MM.1S (cell line): ENCODE results near the gene CCM2L.

Experiments
- DNase-seq: peaks from one replicate; pipeline ENCODE4 v3.0.0-alpha.2; 2015
- H2AFZ ChIP-seq: fragments of 300-600 bp; sonication (generic); 2 replicates; pipeline ENCODE4 v1.6.0; 2016; ENCODE audit warnings: antibody characterized with exemption, low read length
- H3F3A ChIP-seq: fragments of 300-600 bp; sonication (generic); 2 replicates; pipeline ENCODE4 v1.6.1; 2016; ENCODE audit warnings: mild to moderate bottlenecking, antibody characterized with exemption, low read length, moderate library complexity, mixed read lengths; ENCODE audit not compliant: insufficient read depth
- H3K27ac ChIP-seq: fragments of 300-600 bp; sonication (generic); 2 replicates; pipeline ENCODE4 v1.5.1; 2016; ENCODE audit warnings: mild to moderate bottlenecking, low read length
- H3K27me3 ChIP-seq: fragments of 300-600 bp; sonication (generic); replicated peaks from 2 replicates; pipeline ENCODE4 v1.6.0; 2016; ENCODE audit warnings: low read length; ENCODE audit not compliant: insufficient read depth
- H3K36me3 ChIP-seq: fragments of 300-600 bp; sonication (generic); replicated peaks from 2 replicates; pipeline ENCODE4 v1.6.1; 2016; ENCODE audit warnings: mild to moderate bottlenecking, low read length, mixed read lengths; ENCODE audit not compliant: insufficient read depth
- H3K4me1 ChIP-seq: fragments of 300-600 bp; sonication (generic); 2 replicates; pipeline ENCODE4 v1.6.1; 2016; ENCODE audit warnings: low read length, mixed read lengths
- H3K4me2 ChIP-seq: fragments of 300-600 bp; sonication (generic); 2 replicates; pipeline ENCODE4 v1.6.0; 2016; ENCODE audit warnings: low read depth, low read length
- H3K4me3 ChIP-seq: fragments of 300-600 bp; sonication (generic); 2 replicates; pipeline ENCODE4 v1.5.1; 2016; ENCODE audit warnings: low read length, mixed read lengths
- H3K79me2 ChIP-seq: fragments of 300-600 bp; sonication (generic); 2 replicates; pipeline ENCODE4 v1.6.1; 2016; ENCODE audit warnings: mixed run types, low read length, mixed read lengths
- H3K9ac ChIP-seq: fragments of 300-600 bp; sonication (generic); 2 replicates; pipeline ENCODE4 v1.6.1; 2016; ENCODE audit warnings: low read length, mixed read lengths
- H3K9me2 ChIP-seq: fragments of 300-600 bp; sonication (generic); replicated peaks from 2 replicates; pipeline ENCODE4 v1.6.1; 2016; ENCODE audit warnings: mild to moderate bottlenecking, low read length, mixed read lengths; ENCODE audit not compliant: insufficient read depth
- H3K9me3 ChIP-seq: fragments of 300-600 bp; sonication (generic); replicated peaks from 2 replicates; pipeline ENCODE4 v1.6.1; 2016; ENCODE audit warnings: mild to moderate bottlenecking, low read length, mixed read lengths; ENCODE audit not compliant: insufficient read depth
- H4K20me1 ChIP-seq: fragments of 300-600 bp; sonication (generic); 2 replicates; pipeline ENCODE4 v1.6.1; 2016; ENCODE audit warnings: mild to moderate bottlenecking, low read length, moderate library complexity, mixed read lengths; ENCODE audit not compliant: insufficient read depth
- EZH2 ChIP-seq: fragments of 300-600 bp; sonication (generic); optimal IDR thresholded peaks from 2 replicates; pipeline ENCODE3; 2017; ENCODE audit warnings: low read depth, mild to moderate bottlenecking, antibody characterized with exemption, low read length, mixed read lengths
- EZH2phosphoT487 ChIP-seq: fragments of 300-600 bp; sonication (generic); IDR thresholded peaks from 2 replicates; pipeline ENCODE4 v1.6.1; 2018; ENCODE audit warnings: antibody characterized with exemption, low read length
- TF ChIP-seq, protein P1 (sequence below): fragments of 300-600 bp; sonication (generic); IDR thresholded peaks from 2 replicates; pipeline ENCODE4 v1.5.1; 2016; ENCODE audit warnings: antibody characterized with exemption, low read length, mixed read lengths

CCM2L gene

GRCh38 chr20:31966991-31967655 is 43.1 kb upstream of the CCM2L start:
- no peaks in the 10 kb centered on the region for H3F3A ChIP-seq
- no peaks in the 10 kb centered on the region for H3K79me2 ChIP-seq
- no peak overlapping the region for H3K4me2 ChIP-seq
- no peaks in the 10 kb centered on the region for H3K9me3 ChIP-seq
- H3K36me3 ChIP-seq = no peaks in the 10 kb centered on the region
- no peak overlapping the region for H3K4me3 ChIP-seq
- no peaks in the 10 kb centered on the region for H3K9me2 ChIP-seq
- H3K27ac ChIP-seq = no peak overlapping the region
- no peak for DNase-seq
- no peaks in the 10 kb centered on the region for H3K4me1 ChIP-seq
- no peaks in the 10 kb centered on the region for H4K20me1 ChIP-seq
- no peak overlapping the region for H2AFZ ChIP-seq
- TF ChIP-seq, protein P1, sequence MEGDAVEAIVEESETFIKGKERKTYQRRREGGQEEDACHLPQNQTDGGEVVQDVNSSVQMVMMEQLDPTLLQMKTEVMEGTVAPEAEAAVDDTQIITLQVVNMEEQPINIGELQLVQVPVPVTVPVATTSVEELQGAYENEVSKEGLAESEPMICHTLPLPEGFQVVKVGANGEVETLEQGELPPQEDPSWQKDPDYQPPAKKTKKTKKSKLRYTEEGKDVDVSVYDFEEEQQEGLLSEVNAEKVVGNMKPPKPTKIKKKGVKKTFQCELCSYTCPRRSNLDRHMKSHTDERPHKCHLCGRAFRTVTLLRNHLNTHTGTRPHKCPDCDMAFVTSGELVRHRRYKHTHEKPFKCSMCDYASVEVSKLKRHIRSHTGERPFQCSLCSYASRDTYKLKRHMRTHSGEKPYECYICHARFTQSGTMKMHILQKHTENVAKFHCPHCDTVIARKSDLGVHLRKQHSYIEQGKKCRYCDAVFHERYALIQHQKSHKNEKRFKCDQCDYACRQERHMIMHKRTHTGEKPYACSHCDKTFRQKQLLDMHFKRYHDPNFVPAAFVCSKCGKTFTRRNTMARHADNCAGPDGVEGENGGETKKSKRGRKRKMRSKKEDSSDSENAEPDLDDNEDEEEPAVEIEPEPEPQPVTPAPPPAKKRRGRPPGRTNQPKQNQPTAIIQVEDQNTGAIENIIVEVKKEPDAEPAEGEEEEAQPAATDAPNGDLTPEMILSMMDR = no peak
- TF ChIP-seq EZH2phosphoT487 = no peak
- TF ChIP-seq EZH2 = no peak
- no peak overlapping the region for H3K9ac ChIP-seq
- peaks cover 86% of the 10 kb centered on the region for H3K27me3 ChIP-seq

- no peaks in the 10 kb centered on the region for H3K9me3 ChIP-seq
- no peaks in the 10 kb centered on the region for H4K20me1 ChIP-seq
- H2AFZ ChIP-seq = no peak within 1 kb of the TSS
- no peak within 1 kb of the TSS for H3K9ac ChIP-seq
- no peak for DNase-seq
- no peaks in the 10 kb centered on the region for H3K36me3 ChIP-seq
- TF ChIP-seq EZH2 (no peak), EZH2phosphoT487 (no peak)
- TF ChIP-seq, protein P1 = no peak
- no peaks in the 10 kb centered on the region for H3K79me2 ChIP-seq
- H3K4me2 ChIP-seq = no peak within 1 kb of the TSS
- H3K9me2 ChIP-seq = no peaks in the 10 kb centered on the region
- H3K4me1 ChIP-seq = no peaks in the 10 kb centered on the region
- no peaks in the 10 kb centered on the region for H3F3A ChIP-seq
- no peak within 1 kb of the TSS for H3K27ac ChIP-seq
- peaks cover 86% of the 10 kb centered on the region for H3K27me3 ChIP-seq
- no peak within 1 kb of the TSS for H3K4me3 ChIP-seq
Observed at GRCh38 chr20:31967830-31968249, 42.4 kb upstream of the CCM2L start, which contains the start of gene XKR7. Gene XKR7 (plus strand): TSS chr20:31968151. CDS start chr20:31968176, 25 bp downstream.

DNA sequence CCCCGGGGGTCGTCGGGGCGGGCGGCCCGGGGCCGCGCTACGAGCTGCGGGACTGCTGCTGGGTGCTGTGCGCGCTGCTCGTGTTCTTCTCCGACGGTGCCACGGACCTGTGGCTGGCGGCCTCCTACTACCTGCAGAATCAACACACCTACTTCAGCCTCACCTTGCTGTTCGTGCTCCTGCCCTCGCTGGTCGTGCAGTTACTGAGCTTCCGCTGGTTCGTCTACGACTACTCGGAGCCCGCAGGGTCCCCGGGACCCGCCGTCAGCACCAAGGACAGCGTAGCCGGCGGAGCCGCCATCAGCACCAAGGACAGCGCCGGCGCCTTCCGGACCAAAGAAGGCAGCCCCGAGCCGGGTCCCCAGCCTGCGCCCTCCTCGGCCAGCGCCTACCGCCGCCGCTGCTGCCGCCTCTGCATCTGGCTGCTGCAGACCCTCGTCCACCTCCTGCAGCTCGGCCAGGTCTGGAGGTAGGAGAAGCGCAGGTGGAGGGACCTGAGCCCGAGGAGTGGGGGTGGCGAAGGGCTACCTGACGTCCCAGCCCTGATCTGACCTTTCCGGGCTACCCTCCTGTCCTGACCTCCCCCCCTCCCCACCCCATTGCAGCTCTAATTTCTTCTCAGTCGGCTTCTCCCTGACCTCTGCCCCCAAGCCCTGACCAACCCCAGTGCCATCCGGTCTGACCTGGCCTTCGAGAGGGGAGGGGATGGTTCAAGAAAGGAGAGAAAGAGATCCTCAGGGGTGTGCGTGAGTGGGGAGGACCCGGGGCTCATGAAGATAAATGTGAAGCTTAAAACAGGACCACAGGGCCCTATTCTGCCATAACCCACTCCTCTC is 41.7 kb upstream of the CCM2L start:
- no peak overlapping the region for H3K4me3 ChIP-seq
- no peak overlapping the region for H3K4me2 ChIP-seq

More for the DNA sequence above, 41.7 kb upstream of the CCM2L start:
- peaks cover 87% of the 10 kb centered on the region for H3K27me3 ChIP-seq
- no peaks in the 10 kb centered on the region for H3K9me3 ChIP-seq
- H3K9ac ChIP-seq = no peak overlapping the region
- no peak overlapping the region for H3K27ac ChIP-seq
- TF ChIP-seq EZH2 (no peak), EZH2phosphoT487 (no peak)
- TF ChIP-seq, protein P1 = no peak
- no peak overlapping the region for H2AFZ ChIP-seq
- no peaks in the 10 kb centered on the region for H3K4me1 ChIP-seq
- H3F3A ChIP-seq = no peaks in the 10 kb centered on the region
- no peaks in the 10 kb centered on the region for H3K36me3 ChIP-seq
- no peaks in the 10 kb centered on the region for H4K20me1 ChIP-seq
- DNase-seq = peak; percentile 71
- no peaks in the 10 kb centered on the region for H3K9me2 ChIP-seq
- no peaks in the 10 kb centered on the region for H3K79me2 ChIP-seq
